ENCODE data around the gene HNRNPUL1. TPM values are rescaled to one million over a fixed set of nuclear protein-coding genes. Genes with fewer than 3 reads are reported as not detected.

Gene HNRNPUL1
- total and polyA plus RNA-seq, 9 of the 15 experiments (the other 6 are each of a cell fraction or from before 2014, with no cell fraction given), result 7.3 to 211 (median 85.0) TPM

DNA sequence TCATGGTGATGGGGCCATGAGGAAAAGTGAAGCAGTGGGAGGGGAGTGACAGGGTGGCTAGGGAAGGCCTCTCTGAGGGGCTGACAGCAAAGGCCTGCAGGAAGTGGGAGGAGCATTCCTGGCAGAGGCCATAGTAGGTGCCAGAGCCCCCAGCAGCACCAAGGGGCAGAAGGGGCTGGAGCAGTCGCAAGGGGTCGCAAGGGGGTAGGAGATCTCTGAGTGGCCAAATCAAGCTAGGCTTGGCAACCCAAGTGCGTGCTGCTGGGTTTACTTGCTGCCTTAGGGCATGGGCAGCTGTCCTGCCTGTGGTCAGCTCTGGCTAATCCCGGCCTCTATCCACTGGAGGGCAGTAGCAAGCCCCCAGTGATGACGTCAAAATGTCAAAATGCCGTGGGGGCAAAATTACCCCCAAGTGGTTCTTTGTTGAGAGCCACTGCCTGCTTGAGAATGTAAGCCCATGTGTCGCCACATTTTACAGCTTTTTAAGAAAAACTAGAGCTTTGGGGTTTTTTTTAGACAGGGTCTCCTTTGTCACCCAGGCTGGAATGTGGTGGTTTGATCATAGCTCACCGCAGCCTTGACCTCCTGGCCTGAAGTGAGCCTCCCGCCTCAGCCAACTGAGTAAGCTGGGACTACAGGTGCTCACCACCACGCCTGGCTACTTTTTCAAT, 57.6 kb downstream of the HNRNPUL1 start (continued):
- TF ChIP-seq IRF1 (CRISPR knock-in tag; IDR thresholded peaks at IDR 0.05; ENCODE audit: borderline replicate concordance) (no peak), THRAP3 (IDR thresholded peaks at IDR 0.05; ENCODE audit: borderline replicate concordance) (no peak), ARID2 (IDR thresholded peaks at IDR 0.05) (no peak), YBX1 (IDR thresholded peaks at IDR 0.05) (no peak), TBL1XR1 (IDR thresholded peaks at IDR 0.05; ENCODE audit: low read length in 2 of 2) (peak in 1 of 2 experiments; percentile 53; a peak in 1 of 4 replicates), CBFB (CRISPR knock-in tag; IDR thresholded peaks at IDR 0.05) (peak; percentile 38; the same call in 1 of the 2 replicates), L3MBTL2 (IDR thresholded peaks at IDR 0.05) (no peak), REST (IDR thresholded peaks at IDR 0.05; ENCODE audit: borderline replicate concordance) (peak; percentile 40; the same call in 1 of the 2 replicates), REST (CRISPR knock-in tag; IDR thresholded peaks at IDR 0.05; ENCODE audit: low read depth) (no peak), NCOA1 (IDR thresholded peaks at IDR 0.05; ENCODE audit: low read depth) (0 out of 2 replicates have a peak, but pooled peaks have one; percentile 42), TAF15 (IDR thresholded peaks at IDR 0.05; ENCODE audit: low read depth, low read length) (no peak), SMARCE1 (IDR thresholded peaks at IDR 0.05) (peak; percentile 35; the same call in 1 of the 2 replicates), POLR2G (IDR thresholded peaks at IDR 0.05; ENCODE audit: low read depth, low read length) (peak; percentile 39; the same call in 1 of the 2 replicates), FOXK2 (conservative IDR thresholded peaks at IDR 0.05 in 1 of 2, IDR thresholded peaks at IDR 0.05 in 1 of 2; ENCODE audit: low read depth in 2 of 2) (no peak), TOE1 (IDR thresholded peaks at IDR 0.05; ENCODE audit: borderline replicate concordance) (peak; percentile 17; the same call in 1 of the 2 replicates), TOE1 (CRISPR knock-in tag; IDR thresholded peaks at IDR 0.05; ENCODE audit: borderline replicate concordance, low read depth) (no peak), SMAD4 (CRISPR knock-in tag; conservative IDR thresholded peaks at IDR 0.05) (peak; percentile 45; the same call in 1 of the 2 replicates), CTCF (IDR thresholded peaks at IDR 0.05 in 2 of 3, conservative IDR thresholded peaks at IDR 0.05 in 1 of 3; ENCODE audit: insufficient read depth in 2 of 3, low read depth in 1 of 3, low read length in 3 of 3) (peak; percentile 78 to 88 (median 79))

Data from K562 (cell line).